HG03159 (cell line): Measurements from ENCODE around the gene MEIOSIN.
"Not testable (repeated sequence)": the region's sequence is repeated elsewhere in the genome, so short reads cannot be mapped to it uniquely, and the experiment has no call there.

ENCODE experiments used
- ATAC-seq: cut with Tn5 transposase; IDR thresholded peaks from one replicate; pipeline ENCODE4 v1.9.1; 2021; ENCODE audit warnings: mild to moderate bottlenecking, moderate library complexity; ENCODE audit not compliant: unreplicated experiment

Gene MEIOSIN

GRCh38 chr19:45717131-45717982 lies 15.9 kb upstream of the MEIOSIN start:
- peak; percentile 94 for ATAC-seq

DNA sequence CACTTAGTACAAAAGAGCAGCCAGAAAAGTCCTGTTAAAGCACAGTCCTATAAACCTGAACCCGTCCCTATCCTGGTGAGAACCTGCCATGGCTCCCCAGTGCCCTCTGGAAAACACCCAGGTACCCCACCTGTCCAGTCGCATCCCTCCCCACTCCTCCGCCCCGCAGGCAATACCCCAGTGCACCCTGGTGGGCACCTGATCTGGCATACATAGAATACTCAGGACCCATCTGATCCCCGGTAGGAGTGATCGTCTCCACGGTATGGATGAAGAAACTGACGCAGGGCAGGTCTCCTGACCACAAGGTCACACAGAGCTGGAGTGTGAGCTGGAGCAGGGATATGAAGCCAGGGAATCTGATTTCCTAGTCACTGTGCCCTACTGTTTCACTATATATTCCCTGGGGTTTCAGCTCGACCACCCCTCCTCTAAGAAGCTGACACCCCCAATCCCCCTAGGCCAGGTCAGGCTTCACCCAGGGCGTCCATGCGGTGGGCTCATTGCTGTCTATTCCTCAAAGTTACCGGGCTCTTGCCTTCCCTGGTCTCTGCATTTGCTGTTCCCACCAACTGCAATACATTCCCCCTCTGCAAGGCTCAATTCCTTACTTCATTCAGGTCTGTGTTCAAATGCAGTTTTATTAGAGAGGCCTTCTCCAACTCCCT lies 15.1 kb upstream of the MEIOSIN start:
- ATAC-seq = no peak

DNA sequence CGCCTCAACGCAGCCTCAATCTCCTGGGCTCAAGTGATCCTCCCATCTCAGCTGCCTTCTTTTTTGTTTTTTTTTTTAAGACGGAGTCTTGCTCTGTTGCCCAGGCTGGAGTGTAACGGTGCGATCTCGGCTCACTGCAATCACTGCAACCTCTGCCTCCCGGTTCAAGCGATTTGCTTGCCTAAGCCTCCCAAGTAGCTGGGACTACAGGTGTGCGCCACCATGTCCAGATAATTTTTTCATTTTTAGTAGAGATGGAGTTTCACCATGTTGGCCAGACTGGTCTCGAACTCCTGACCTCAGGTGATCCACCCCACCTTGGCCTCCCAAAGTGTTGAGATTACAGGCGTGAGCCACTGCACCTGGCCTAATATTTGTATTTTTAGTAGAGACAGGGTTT lies 13.2 kb upstream of the MEIOSIN start:
- not testable (repeated sequence) for ATAC-seq

GRCh38 chr19:45728683-45729082 lies 4.6 kb upstream of the MEIOSIN start:
- ATAC-seq = not testable (repeated sequence)

- no peak for ATAC-seq
Measured at GRCh38 chr19:45729800-45730290, 3.4 kb upstream of the MEIOSIN start.

DNA sequence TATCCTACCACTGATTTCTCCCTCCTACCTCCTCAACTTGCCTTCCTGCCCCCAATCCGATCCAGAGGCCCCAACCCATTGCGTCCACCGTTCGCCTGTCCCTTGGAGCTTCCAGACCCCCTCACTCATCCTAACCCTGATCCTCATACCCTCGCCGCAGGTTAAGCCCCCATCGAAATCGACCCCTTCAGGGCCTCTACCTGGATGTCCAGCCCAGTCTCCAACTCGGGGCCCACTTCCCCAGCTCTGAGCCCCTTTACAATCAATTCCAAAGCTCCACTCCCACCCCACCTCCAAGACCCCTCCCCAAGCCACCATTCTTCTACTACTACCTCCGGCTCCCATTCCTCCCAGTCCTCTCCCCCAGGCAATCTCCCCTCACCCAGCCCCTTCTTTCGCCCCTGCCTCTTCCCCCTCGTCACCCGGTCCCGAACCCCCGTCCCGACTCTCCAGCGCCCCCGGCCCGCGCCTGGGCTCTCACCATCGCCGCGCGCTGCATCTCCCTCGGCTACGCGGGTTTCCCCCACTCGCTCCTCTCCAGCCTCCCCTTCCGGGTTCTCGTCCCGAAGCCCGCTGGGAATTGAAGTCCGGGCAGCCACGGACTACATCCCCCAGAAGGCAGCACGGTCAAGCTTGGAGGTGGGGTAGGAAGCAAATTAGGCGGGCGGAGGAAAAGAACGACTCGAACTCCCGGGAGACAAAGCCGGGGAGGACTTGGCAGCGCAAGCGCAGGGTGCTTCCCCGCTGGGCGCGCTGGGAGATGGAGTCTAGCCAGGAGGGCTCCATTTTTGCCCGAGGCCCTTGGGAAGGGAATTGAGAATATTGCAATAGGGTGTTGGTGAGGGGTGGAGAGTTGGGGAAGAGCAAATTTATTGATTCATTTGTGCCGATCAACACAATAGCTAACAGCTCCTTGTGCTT lies 2.6 kb upstream of the MEIOSIN start, which contains the start of gene FBXO46:
TSS of gene FBXO46 (minus strand) at position 529 of the 921 bp plus-strand sequence. CDS start 17,401 bp downstream, outside the sequence.
- peak; percentile 87 for ATAC-seq

GRCh38 chr19:45739498-45740439 lies 6.5 kb downstream of the MEIOSIN start:
- ATAC-seq = no peak

DNA sequence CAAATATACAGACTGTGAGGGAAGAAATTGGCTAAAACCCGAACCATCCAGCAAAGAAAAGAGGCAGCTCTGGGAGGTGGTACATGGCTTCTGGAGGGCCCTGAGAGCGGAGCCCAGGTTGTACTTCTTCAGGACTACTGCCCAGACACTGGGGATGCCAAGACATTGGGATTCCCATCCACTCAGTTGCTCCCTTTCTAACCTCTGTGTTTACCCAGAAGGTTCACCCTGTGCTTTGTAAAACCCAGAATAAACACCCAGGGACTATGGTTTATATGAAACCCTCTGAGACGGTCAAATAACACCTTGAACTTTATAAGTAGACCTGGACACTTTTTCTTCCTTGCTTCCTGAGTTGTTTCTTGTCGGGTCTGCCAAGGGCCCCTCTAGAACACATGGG lies 9.7 kb downstream of the MEIOSIN start:
- ATAC-seq = no peak

GRCh38 chr19:45745606-45746005 lies 12.4 kb downstream of the MEIOSIN start:
- ATAC-seq = no peak

DNA sequence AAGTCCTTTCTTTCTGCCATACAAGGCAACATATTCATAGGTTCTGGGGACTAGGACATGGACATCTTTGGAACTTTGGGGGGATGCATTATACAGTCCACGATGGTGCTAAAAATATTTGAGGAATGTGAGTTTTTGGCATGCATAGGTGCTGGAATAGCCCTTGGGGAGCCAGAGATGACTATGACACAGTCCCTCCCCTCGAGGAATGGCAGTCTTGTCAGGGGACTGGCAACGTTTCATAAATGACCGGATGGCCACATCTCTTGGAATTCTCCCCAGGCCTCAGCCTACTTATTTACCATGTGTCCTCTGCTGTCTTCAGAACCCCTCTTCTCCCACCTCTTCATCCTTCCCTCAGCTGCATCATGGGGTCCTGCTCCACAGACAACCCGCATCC lies 13.6 kb downstream of the MEIOSIN start:
- ATAC-seq = no peak

GRCh38 chr19:45747513-45747912 lies 14.3 kb downstream of the MEIOSIN start:
- no peak for ATAC-seq

DNA sequence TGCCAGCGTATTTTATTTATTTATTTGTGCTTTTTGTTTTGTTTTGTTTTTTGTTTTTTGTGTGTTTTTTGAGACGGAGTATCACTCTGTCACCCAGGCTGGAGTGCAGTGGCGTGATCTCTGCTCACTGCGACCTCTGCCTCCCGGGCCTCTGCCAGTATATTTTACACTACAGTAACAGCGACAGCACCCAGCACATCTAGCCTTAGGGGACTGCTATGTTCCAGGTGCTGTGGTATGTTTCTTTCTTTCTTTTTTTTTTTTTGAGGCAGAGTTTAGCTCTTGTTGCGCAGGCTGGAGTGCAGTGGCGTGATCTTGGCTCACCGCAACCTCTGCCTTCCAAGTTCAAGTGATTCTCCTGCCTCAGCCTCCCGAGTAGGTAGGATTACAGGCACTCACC lies 18.2 kb downstream of the MEIOSIN start:
- not testable (repeated sequence) for ATAC-seq

GRCh38 chr19:45752639-45753038 lies 19.4 kb downstream of the MEIOSIN start:
- no peak for ATAC-seq

DNA sequence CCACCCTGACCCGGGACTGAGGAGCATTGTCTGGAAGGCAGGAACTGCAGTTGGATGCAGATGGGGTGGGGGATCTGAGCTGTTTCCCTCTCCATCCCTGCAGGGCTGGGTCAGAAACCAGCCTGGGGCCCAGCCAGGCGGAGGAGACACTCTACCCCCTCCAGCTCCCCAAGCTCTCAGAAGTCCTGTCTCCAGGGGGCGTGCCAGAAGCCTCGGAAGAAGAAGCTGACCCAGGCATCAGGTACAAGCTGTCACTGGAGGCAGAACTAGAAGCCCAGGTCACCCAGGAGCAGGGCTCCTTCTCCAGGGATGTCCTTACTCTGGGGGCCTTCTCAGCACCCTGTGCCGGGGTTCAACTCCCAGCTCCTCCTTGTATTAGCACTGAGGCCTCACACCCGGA lies 20.3 kb downstream of the MEIOSIN start:
- ATAC-seq = no peak

- no peak for ATAC-seq
Measured at GRCh38 chr19:45754323-45754722, 21.1 kb downstream of the MEIOSIN start.

DNA sequence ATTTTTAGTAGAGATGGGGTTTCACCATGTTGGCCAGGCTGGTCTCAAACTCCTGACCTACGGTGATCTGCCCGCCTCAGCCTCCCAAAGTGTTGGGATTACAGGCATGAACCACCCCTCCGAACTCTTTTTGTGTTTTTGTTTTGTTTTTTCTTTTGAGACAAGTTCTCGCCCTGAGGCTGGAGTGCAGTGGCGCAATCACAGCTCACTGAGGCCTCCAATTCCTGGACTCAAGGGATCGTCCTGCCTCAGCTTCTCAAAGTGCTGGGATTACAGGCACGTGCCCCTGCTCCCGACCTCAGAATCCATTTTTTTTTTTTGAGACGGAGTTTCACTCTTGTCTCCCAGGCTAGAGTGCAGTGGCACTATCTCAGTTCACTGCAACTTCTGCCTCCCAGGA lies 24.5 kb downstream of the MEIOSIN start:
- ATAC-seq = no peak

DNA sequence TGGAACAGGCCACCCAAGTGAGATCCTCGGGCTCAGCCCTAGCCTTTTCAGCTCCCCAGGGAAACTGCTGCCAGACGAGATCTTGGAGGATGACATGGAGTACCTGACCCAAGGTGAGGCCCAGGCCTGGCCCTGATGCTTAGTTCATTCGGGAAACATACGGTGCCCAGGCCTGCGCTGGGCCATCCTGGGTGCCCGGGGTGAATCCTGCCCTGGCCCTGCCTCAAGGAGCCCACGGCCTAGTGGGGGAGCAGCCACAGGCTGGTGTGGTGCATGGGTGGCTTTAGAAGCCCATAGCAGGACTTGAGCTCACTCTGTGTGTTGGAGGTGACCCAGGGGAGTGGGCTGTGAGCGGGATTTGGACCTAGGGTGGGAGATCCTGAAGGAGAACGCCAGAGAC lies 25.7 kb downstream of the MEIOSIN start:
- ATAC-seq = no peak

DNA sequence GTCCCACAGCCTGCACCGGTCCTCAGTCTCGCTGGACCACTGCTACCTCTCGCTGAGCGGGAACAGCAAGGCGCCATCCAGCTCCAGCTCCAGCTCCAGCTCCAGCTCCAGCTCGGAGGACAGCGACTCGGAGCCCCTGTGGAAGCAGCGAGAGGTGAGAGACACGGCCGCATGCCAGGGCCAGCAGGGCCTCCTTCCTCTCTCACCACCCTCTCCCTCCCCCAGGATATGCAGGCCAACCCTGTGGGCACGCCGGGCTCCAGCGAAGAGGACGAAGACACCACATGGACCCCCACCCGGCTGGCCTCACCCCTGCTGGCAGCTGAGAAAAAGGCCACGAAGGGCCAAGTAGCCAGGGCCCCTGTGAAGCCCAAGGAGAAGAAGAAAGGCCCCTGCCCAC lies 28.5 kb downstream of the MEIOSIN start:
- no peak for ATAC-seq

DNA sequence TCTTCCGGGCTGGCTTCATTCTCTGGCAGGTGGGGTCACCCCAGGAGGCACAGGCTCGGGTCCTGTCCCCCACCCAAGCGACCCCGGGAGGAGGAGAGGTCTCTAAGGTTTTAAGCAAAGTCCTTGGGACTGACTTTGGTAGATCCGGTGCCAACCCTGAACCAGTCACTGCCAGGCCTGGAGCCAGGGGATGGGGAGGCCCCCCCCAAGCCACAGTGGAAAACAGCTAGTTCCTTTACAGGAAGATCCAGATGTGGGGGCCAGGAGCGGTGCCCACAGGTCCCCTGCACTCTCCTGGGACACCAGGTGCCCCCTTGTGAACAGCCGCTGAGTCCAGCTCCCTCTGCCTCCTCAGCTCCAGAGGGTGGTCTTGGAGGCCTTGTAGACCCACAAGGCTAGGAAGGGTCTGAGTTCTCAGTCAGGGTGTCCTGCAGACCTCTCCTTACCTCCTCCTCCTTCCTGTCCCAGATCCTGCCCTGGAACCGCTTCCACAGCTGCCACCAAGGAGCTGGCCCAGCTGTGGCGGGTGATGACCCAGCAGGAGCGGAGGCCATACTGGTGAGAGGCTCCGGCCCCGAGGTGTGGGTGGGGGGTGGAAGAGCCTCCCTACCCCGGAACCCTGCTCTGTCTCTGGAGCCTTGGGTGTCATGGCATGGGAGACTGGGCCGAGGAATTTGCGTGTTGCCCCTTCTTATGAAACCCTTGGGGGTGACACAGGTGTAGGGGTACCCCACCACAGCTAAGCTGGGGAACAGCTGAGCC lies 29.8 kb downstream of the MEIOSIN start:
- no peak for ATAC-seq
